Ramos (cell line): ENCODE data around the gene BEGAIN.

Source experiments
- in situ Hi-C: fragments of 300-500 bp; cut with MboI; formaldehyde crosslinking; loops from one replicate; pipeline ENCODE4 v1.14.3; 2022; ENCODE audit warnings: low sequenced_read_pairs; ENCODE audit not compliant: unreplicated experiment

BEGAIN gene, protein sequence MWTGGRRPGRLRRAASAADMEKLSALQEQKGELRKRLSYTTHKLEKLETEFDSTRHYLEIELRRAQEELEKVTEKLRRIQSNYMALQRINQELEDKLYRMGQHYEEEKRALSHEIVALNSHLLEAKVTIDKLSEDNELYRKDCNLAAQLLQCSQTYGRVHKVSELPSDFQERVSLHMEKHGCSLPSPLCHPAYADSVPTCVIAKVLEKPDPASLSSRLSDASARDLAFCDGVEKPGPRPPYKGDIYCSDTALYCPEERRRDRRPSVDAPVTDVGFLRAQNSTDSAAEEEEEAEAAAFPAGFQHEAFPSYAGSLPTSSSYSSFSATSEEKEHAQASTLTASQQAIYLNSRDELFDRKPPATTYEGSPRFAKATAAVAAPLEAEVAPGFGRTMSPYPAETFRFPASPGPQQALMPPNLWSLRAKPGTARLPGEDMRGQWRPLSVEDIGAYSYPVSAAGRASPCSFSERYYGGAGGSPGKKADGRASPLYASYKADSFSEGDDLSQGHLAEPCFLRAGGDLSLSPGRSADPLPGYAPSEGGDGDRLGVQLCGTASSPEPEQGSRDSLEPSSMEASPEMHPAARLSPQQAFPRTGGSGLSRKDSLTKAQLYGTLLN

DNA sequence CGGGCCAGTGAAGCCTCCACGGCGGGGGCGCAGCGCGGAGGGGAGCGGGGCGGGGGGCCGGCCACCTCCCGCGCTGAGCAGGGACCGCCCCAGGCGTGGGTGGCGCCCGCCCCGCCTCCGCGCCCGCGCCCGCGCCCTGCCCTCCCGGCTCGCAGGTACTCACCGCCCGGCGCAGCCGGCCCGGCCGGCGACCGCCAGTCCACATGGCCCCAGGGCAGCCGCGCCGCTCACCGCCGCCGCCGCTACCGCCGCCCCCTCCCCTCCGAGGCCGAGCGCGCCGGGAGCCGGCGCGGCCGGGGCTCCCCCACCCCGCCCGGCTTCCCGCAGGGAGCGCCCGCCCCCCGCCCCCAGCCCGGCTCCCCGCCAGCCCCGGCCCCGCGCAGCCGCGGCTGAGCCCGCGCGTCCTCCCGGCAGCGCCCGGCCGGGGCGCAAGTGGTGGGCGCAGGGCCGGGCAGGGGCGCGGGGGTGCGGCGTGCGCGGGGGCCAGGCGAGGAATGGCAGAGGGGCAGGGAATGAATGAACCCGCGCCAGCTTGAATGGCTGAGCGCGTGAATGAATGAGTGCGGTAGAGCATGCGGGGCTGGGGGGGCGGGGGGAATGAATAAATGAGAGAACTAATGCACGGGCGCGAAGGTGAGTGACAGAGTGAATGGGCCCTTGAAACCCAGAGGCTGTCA, at the start of gene BEGAIN:
BEGAIN (minus strand) TSS at position 332 of the 677 bp plus-strand sequence; CDS start at position 205, 127 bp downstream.
- in situ Hi-C loops: no loop called here

DNA sequence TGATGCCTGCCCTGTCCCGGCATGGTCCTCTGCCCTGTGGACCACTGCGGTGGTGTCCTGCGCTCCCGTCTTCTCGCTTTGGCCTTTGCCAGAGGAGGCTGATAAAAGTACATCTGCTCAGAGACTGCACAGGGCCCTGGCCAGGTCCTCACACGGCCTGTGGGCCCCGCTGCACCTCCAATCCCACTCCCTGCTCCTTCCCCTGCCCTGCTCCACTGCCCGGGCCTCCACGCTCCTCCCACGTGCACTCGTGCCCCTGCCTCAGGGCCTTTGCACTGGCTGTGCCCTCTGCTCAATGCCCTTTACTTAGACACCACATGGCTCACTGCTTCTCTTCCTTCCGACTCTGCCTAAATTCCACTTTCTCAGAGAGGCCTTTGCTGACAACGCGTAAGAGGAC, 49.3 kb upstream of the BEGAIN start:
- in situ Hi-C loops: no loop called here

DNA sequence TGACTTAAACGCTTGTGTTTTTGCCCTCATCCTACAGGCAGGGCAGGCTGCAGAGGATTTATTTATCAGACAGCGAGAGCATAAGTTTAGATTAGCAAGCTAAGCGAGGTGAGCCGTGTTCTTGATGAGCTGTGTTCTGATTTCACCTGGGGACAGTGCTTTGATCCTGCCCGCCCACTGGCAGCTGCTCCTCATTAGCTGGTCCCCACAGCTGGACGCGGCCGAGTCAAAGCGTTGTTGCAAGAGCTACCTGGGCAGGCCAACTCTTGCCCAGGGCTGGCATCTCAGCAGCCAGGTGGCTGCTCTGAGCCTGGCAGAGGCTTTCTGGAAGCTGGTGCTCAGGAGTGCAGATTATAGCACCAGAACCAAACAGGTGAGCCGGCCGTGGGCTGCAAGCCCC, 46.8 kb upstream of the BEGAIN start:
- in situ Hi-C loops: no loop called here

DNA sequence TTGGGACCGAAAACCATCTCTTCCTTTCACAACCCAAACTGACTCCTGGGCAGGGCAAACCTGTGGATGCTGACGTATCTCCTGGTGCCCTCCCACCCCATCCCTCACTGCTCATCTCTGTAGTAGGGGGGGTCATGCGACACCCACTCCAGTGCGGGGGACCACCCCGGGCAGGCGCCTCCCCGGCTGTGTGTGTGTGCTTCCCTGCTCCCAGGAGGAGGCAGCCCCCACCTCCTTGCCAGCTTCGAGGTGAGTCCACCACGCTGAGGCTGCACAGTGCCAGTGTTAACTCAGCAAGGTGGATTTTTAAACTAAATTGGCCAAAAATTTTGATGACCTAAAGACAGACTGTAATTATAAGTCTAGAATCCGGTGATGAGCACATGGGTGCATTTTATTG, 46.2 kb upstream of the BEGAIN start:
- in situ Hi-C loops: no loop called here

DNA sequence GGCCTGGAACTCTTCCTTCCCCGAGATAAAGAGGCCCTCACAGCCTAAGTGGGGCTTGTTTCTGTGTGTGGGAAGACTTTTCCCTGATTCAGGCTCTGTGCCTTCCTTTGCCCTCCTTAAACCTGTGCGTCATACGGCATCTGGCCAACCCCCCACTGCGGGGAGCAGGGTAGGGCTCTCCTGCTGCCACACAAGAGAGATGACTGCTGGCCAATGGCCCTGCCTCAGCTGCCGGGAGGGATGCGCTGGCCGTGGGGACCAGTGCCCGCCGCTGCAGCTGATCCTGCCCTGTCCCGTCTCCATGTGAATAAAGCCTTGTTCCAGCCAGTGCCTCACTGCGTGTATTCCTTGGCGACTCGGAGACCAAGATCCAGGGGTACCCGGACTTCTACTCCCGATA, 42.5 kb upstream of the BEGAIN start:
- in situ Hi-C loops: no loop called here

DNA sequence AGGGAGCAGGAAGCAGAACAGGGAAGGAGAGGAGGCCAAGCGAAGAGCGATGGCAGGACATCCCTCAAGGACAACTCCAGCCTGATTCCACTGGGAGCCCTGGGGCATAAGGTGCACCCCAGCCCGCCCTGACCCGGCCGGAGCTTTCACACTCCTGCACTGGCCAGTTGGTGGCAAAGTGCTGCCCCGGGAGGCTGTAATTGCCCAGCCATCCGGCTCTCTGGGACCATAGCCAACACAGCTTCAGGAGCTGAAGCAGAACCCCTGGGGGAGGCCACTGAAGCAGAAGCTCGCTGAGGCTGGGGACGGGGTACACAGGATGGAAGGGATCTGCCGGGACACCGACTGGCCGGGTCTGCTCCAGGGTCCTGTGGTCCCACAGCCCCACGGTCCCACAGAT, 41.9 kb upstream of the BEGAIN start:
- in situ Hi-C loops: no loop called here

DNA sequence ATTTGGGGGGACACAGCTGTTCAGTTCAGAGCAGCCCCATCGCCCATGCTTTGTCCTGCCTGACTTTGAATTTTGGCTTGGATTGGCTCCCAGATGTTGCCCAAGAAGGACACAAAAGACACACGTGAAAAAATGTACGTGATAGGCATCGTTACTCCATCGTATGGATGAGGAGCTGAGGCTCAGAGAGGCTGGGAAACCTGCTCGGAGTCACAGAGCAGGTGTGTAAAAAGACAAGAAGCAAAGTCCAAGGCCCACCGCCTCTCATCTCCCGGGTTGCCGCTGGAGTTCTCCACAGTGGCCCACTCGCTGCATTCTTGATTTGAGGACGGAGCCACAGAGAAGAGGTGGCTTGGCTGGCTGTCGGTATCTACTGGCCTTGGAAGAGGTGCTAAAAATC, 41.0 kb upstream of the BEGAIN start:
- in situ Hi-C loops: no loop called here

DNA sequence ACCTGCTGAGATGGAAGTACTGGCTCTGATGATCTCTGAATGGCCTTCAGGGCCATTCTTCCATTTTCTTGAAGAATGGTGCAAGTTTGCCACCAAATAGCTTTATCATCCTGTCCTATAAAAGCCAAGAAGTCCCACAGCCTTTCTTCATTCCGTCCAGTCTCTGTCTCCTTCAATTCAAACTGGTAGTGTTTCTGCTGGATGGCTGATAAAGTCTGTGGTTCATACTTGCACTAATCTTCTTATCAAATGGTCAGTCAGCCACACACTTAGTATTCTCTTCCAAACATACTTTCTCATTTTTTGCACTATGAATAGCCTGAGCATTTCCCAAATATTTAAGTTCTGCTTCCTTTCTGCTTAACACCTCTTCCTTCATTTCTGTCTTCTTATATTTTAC, 39.4 kb upstream of the BEGAIN start:
- in situ Hi-C loops: no loop called here

DNA sequence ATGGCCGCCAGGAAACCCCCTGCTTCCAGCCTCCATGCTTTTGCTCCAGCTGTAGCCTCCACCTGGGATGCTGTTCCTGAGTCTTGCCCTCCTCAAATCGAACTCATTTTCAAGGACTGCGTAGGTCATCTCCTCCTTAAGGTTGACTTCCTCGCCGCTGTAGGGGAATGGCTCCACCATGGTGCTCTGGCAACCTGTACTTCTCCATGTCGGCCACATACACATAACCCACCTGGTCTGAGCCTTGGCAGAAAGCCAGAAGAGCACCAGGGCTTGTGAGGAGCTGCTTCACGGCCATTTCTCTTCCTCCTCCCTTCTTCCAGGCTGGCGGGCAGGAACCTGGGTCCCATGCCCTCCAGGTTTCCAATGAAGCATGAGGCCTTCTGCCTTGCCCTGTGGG, 36.7 kb upstream of the BEGAIN start:
- in situ Hi-C loops: no loop called here

DNA sequence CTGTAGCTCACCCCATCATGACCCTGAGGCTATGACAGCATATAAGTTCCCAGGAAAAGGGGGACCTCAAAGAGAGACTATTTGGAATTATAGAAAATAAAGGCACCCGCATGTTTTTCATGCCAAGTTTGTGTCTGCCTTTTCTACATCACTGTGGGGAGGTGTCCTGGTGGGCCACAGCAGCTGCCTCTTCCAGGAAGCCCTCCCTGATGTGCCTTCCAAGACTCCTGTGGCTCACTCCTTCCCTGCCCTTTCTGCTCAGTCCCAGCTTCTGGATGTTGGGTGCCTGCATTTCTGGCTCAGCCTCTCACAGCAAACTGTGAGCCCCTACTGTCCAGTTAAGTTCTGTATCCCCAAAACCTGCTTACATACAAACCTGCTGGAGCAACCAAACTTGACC, 36.3 kb upstream of the BEGAIN start:
- in situ Hi-C loops: no loop called here

DNA sequence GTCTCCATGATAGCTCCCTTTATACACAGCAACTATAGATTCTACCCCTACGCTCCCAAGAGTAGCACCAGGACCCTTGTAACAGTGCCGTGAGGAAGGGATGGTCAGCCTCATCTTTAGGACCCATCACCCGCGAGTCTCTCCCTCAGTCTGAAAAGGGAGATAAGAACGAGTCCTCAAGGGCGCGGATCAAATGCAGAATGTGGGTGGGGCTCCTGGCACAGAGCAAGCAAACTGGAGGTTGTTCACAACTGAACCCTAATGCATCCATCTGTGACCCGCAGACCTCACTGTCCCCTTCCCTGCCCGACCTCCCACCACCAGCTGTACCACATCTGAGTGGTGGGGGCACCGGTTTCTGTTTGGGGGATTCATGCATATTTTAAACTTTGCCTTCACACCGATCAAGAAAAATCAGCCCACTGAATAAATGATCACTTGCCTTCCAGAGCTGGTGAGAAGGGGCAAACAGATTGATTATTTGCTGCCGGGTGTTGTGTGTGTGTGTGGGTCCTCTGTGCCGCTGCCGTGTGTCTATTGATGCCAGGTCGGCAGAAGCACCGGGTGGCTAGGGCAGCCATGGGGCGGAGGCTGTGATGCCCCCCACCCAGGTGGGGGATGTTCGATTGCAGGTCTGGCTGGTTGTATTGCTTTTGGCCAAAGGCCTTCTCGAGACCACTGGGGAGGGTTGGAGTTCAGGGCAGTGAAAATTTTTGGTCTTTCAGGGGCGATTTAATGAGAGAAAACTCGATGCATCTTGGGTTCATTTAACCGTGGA, 35.7 kb upstream of the BEGAIN start:
- in situ Hi-C loops: no loop called here

DNA sequence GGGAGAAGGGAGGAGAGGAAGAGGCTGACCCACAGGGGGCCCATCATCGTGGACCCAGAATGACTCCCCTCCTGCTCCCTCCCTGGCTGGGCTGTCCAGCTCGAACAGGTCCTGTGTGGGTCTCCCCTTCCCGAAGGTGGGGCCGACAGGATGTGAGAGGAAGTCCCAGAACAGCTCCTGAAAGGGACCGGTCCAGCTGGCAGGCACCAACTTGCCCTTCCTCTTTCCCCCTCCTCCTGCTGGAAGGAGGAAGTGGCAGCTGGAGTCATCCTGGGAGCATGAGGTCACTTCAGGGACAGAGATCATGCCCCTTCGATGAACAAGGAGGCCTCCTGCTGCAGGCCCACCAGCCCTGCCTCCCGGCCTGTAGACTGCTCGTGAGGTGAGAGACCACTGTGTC, 35.0 kb upstream of the BEGAIN start:
- in situ Hi-C loops: no loop called here

DNA sequence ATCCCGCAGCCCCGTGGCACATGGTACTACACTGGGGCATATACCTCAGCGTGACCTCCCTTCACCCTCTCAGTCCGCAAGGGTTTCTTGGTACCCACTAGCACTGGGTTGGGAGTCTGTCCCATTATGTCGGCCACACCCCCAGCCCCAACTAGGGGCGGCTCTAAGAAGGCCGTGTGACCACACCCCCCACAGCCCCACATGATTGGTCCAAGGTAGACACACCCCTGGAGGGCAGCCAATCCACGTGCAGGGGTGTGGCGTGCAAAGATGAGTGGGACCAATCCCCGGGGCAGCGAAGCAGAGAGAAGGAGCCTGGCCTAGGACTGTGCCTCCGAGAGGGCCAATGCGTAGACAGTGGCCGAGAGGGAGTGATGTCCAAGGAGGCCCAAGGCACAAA, 34.6 kb upstream of the BEGAIN start:
- in situ Hi-C loops: no loop called here

DNA sequence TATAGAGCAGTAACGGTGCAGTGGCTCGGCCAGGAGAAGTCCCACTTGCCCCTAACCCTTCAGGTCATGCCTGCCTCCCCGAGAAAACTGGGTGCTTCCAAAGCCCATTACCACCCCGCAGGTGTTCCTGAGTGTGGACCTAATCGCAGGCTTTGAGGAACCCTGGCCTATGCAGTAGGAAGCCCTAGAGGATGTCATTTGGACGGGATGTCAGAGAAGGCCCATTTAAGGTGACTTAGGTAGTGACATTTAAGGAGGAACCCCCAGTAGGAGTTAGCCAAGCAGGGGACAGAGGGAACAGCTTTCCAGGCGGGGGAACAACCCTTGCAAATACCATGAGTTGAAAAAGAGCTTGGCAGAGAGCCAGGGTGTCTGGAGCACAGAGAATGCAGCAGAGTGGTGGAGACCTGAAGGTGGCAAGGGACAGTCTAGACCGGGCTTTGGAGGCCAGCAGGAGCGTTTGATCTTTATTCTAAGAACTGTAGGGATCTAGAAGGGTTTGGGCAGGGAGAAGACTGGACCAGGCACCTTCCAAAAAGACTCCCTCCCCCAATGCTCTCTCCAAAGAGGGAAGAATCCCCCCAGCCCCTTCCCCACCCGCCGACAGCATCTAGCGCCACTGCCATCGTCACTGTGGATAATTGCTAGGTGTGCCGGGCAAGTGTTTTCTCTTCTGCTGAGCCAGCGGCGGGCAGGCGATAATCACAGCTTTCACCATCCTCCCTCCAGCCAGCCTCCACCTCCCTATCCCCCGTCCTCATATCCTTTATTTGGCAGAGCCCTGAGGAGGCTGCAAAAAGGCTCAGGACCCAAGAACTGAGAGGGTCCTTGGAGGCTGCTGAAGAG, 33.3 kb upstream of the BEGAIN start:
- in situ Hi-C loops: no loop called here

DNA sequence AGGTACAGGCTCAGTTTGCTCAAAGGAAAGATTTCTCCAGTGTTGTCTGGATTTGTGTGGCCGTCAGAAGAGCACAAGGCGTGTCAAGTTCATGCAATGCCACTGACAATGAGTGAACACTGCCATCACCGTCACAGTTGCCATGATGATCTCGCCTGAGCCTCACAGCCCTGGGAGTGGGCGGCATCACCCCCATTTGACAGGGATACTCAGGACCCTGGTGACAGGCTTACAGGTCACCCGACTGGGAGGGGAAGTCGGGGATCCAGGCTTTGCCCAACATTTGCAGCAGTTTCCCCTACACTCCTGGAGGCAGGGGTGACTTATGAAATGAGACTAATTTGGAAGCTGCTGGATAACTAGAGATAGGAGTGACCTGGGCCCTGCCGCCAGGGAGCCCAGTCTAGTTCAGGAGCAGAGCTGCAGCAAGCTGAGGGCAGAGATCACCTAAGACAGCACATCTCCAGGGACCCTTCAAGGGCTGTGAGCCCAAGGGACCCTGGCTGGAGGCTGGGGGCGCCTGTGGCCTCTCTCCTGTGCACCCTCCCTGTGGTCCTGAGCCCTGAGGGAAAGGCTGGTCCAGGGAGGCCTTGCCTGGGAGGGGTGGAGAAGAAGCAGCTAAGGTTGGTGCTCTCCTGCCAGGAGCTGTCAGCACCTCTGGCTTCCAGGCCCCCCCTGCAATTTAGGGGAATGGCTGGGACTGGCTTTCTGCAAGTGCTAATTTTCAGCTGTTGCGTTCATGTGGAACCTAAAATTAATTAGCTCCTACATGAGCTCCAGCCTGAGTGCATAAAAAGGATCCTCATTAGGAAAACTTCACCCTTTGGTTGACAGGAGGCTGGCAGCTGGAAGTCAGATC, 32.4 kb upstream of the BEGAIN start:
- in situ Hi-C loops: no loop called here

DNA sequence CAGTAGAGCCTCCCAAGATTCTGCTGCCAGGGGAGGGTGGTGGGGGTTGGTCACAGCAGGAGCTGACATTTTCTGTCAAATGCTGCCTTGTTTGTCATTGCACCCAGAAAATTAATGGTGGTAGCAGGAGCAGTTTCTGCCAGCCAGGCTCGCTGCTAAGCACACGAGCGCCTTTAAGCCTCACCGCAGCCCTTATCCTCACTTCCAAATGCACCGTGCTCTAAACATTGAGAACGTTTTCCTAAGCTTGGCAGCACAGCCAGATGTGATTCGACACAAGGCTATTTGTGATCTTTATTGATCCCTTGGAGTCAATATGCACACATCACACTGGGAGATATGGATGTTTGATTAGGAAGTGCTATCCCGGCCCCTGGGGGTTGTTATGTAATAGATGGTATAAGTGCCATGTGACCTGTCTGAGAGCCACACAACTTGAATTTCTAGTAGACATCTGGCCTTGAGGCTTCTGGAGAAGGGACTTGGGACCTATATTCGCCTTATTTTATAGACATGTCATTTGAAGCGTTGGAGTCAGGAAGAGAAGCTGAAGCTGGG, 31.6 kb upstream of the BEGAIN start:
- in situ Hi-C loops: no loop called here

DNA sequence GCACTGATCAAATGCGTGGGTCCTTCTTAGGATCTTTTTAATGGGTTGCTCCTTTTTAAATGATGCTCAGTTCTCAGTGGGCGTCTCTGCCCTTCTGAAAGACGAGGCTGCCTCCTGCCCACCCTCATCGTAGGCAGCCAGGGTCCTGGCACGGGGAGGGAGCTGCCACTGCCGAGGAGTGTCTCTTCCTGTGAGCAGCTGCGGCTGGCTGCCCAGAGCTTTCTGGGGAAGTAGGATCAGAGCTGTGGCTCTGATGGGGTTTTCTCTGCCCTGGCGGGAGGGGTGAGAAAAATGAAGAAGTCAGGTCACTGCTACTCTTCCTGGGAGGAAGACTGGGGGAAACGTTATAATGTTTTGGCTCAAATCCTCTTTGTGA, 31.1 kb upstream of the BEGAIN start:
- in situ Hi-C loops: no loop called here

DNA sequence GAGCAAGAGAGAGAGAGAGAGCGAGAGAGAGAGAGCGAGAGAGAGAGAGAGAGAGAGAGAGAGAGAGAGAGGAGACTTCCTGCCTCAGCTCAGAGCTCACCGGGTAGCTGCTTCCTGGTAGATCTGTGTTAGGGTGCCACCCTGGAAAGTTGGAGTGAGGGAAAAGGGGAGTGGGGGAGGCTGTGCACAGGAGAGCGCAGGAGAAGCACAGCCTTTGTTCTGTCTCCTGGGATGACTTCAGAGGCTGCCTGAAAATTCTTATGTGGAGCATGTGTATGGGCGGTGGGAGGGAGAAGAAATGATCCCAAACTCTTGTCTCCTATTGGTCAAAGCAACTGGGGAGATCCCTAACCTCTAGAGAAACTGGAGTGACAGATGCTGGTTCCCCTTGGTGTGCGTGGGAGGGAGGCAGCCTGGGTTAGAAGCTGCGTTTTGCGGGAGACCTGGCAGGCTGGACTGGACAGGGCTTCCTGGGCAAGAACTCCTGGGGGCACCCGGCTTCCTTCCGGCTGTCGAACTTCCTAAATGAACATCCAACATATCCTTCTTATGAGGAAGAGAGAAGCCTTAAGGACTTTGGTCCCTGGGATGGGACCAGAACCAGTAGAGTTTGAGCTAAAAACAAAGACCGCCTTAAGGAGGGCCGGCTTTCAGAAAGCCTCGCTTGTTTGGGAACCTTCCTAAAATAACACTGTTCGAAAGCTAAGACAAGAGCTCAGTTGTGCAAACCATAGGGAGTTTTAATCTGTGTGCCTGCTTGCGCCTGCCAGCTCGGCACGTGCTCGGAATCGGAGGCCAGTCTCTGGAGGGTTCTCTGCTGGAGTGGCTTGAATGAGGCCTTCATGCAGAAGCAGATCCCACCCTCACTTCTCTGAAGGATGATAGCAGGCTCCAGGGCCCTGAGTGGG, 30.4 kb upstream of the BEGAIN start:
- in situ Hi-C loops: no loop called here
